T1000 (cell line): ENCODE measurements around the gene GPC5.

ENCODE experiments used
- DNase-seq: peaks from one replicate; lab custom pipeline; 2025; ENCODE audit warnings: mixed read lengths; lab: John Stamatoyannopoulos, UW

The GPC5 gene

GRCh38 chr13:92012787-92013186, 614.4 kb downstream of the GPC5 start:
- DNase-seq = no peak

- no peak for DNase-seq
Observed at GRCh38 chr13:92017737-92018136, 619.3 kb downstream of the GPC5 start.

- no peak for DNase-seq
Observed at GRCh38 chr13:92028695-92029094, 630.3 kb downstream of the GPC5 start.

- DNase-seq = no peak
Observed at GRCh38 chr13:92029641-92030040, 631.2 kb downstream of the GPC5 start.

GRCh38 chr13:92038905-92039304, 640.5 kb downstream of the GPC5 start:
- no peak for DNase-seq

GRCh38 chr13:92042522-92042921, 644.1 kb downstream of the GPC5 start:
- DNase-seq = no peak

GRCh38 chr13:92044351-92044750, 645.9 kb downstream of the GPC5 start:
- DNase-seq = no peak

GRCh38 chr13:92054389-92054788, 656.0 kb downstream of the GPC5 start:
- no peak for DNase-seq

- DNase-seq = no peak
Observed at GRCh38 chr13:92074658-92075057, 676.2 kb downstream of the GPC5 start.

- DNase-seq = no peak
Observed at GRCh38 chr13:92097337-92097903, 699.0 kb downstream of the GPC5 start.

GRCh38 chr13:92101801-92102200, 703.4 kb downstream of the GPC5 start:
- DNase-seq = no peak

GRCh38 chr13:92103689-92104153, 705.3 kb downstream of the GPC5 start:
- no peak for DNase-seq

GRCh38 chr13:92122186-92122853, 723.9 kb downstream of the GPC5 start:
- no peak for DNase-seq

GRCh38 chr13:92126399-92126798, 728.0 kb downstream of the GPC5 start:
- DNase-seq = no peak

GRCh38 chr13:92135509-92135908, 737.1 kb downstream of the GPC5 start:
- no peak for DNase-seq

GRCh38 chr13:92136449-92137155, 738.2 kb downstream of the GPC5 start:
- DNase-seq = no peak

GRCh38 chr13:92137520-92137919, 739.1 kb downstream of the GPC5 start:
- no peak for DNase-seq

- no peak for DNase-seq
Observed at GRCh38 chr13:92143766-92144165, 745.3 kb downstream of the GPC5 start.

- DNase-seq = no peak
Observed at GRCh38 chr13:92150606-92151005, 752.2 kb downstream of the GPC5 start.

- no peak for DNase-seq
Observed at GRCh38 chr13:92158346-92158745, 759.9 kb downstream of the GPC5 start.

- DNase-seq = no peak
Observed at GRCh38 chr13:92164822-92165221, 766.4 kb downstream of the GPC5 start.

- DNase-seq = no peak
Observed at GRCh38 chr13:92172191-92172590, 773.8 kb downstream of the GPC5 start.

GRCh38 chr13:92173254-92173653, 774.8 kb downstream of the GPC5 start:
- DNase-seq = no peak
